ENCODE results near the gene NGEF.

- TF ChIP-seq CTCF (IDR thresholded peaks at IDR 0.05), result no peak
- no peak for TF ChIP-seq POLR2A (IDR thresholded peaks at IDR 0.05)
These were observed 75.7 kb downstream of the NGEF start for GRCh38 chr2:232937278-232937906.
